Ovary (tissue), 3 donors: ENCODE results near the gene DPEP1.

Experiments used
- CTCF ChIP-seq, 3 donors: fragments of 450-650 bp in 2 of 3; fragments of 200-600 bp in 1 of 3; IDR thresholded peaks; one replicate each; pipeline versions ENCODE4 v1.5.1 to v1.8.0; 2016 to 2022; ENCODE audit warnings: antibody characterized with exemption in 3 of 3, mild to moderate bottlenecking in 1 of 3
- EP300 ChIP-seq: sonication (generic); formaldehyde crosslinking; IDR thresholded peaks from one replicate; pipeline ENCODE4 v1.6.1; 2017; ENCODE audit warnings: antibody characterized with exemption
- POLR2A ChIP-seq: fragments of 450-650 bp; IDR thresholded peaks from one replicate; pipeline ENCODE4 v1.6.1; 2017; ENCODE audit warnings: antibody characterized with exemption, mild to moderate bottlenecking, moderate library complexity
- donor health status: DM: no; HTN: no; CAD: no.

- TF ChIP-seq EP300 (no peak), POLR2A (no peak), CTCF (IDR thresholded peaks at IDR 0.05) (no peak)
These were observed 39.4 kb upstream of the DPEP1 start for GRCh38 chr16:89573826-89574680.
